CD14-positive monocyte (primary cell): ENCODE measurements around the gene POLRMT. TPM values are rescaled to one million over a fixed set of nuclear protein-coding genes. Genes with fewer than 3 reads are reported as not detected.
A peak's percentile ranks its signal among the peaks of the same experiment; 100 is the strongest.

Experiments
- DNase-seq, 3 donors: peaks; one replicate each; pipeline ENCODE4 v3.0.0-alpha.2; 2011 to 2022
- H2AFZ ChIP-seq: 2 replicates; pipeline ENCODE4 v1.6.0; 2012; ENCODE audit warnings: mild to moderate bottlenecking, low read depth, low read length, inconsistent platforms; ENCODE audit not compliant: insufficient read depth, poor library complexity, severe bottlenecking
- H3K27ac ChIP-seq, 2 donors: 1 replicate in 1 of 2; 2 replicates in 1 of 2; pipeline ENCODE4 v1.5.1; 2012 to 2013; ENCODE audit warnings: low read length in 2 of 2, control low read depth in 1 of 2, inconsistent platforms in 1 of 2, low read depth in 1 of 2, mild to moderate bottlenecking in 1 of 2
- H3K27me3 ChIP-seq, 2 donors: one replicate each; pipeline versions ENCODE4 v1.6.0 to v1.6.1; 2011 to 2013; ENCODE audit warnings: low read length in 2 of 2; ENCODE audit not compliant: control insufficient read depth in 2 of 2, insufficient read depth in 2 of 2
- H3K36me3 ChIP-seq, 2 donors: replicated peaks in 1 of 2; 1 replicate in 1 of 2; 2 replicates in 1 of 2; pipeline versions ENCODE4 v1.5.1 to v1.6.1; 2012 to 2013; ENCODE audit warnings: low read length in 2 of 2, control low read depth in 1 of 2, inconsistent platforms in 1 of 2, mild to moderate bottlenecking in 1 of 2; ENCODE audit not compliant: insufficient read depth in 2 of 2, control insufficient read depth in 1 of 2
- H3K4me1 ChIP-seq, 2 donors: 1 replicate in 1 of 2; 2 replicates in 1 of 2; pipeline versions ENCODE4 v1.5.1 to v1.6.1; 2012 to 2013; ENCODE audit warnings: low read length in 2 of 2, control low read depth in 1 of 2, inconsistent platforms in 1 of 2, mild to moderate bottlenecking in 1 of 2, moderate library complexity in 1 of 2; ENCODE audit not compliant: insufficient read depth in 2 of 2, control insufficient read depth in 1 of 2
- H3K4me2 ChIP-seq: replicated peaks from 2 replicates; pipeline ENCODE3; 2012; ENCODE audit warnings: low read length, moderate library complexity, mild to moderate bottlenecking; ENCODE audit not compliant: poor library complexity, severe bottlenecking; ENCODE audit errors: extremely low read depth
- H3K4me3 ChIP-seq, 3 experiments: fragments of 200-600 bp in 1 of 3; sonication (generic) in 1 of 3; replicated peaks in 1 of 3; 1 replicate in 2 of 3; 2 replicates in 1 of 3; pipeline ENCODE4 v1.5.1; 2011 to 2013; ENCODE audit warnings: low read length in 3 of 3, mild to moderate bottlenecking in 3 of 3, control low read depth in 2 of 3, low read depth in 2 of 3, inconsistent platforms in 1 of 3, moderate library complexity in 1 of 3
- H3K79me2 ChIP-seq: 2 replicates; pipeline ENCODE4 v1.6.0; 2012; ENCODE audit warnings: mild to moderate bottlenecking, control low read depth, inconsistent platforms, low read length, moderate library complexity; ENCODE audit not compliant: insufficient read depth
- H3K9ac ChIP-seq: 2 replicates; pipeline ENCODE4 v1.6.0; 2017; ENCODE audit warnings: low read length, mild to moderate bottlenecking; ENCODE audit not compliant: insufficient read depth, poor library complexity, severe bottlenecking
- H3K9me3 ChIP-seq, 2 donors: replicated peaks in 1 of 2; 1 replicate in 1 of 2; 2 replicates in 1 of 2; pipeline versions ENCODE4 v1.5.1 to v1.6.1; 2012 to 2013; ENCODE audit warnings: low read length in 2 of 2, control low read depth in 1 of 2; ENCODE audit not compliant: control insufficient read depth in 1 of 2, insufficient read depth in 1 of 2
- H4K20me1 ChIP-seq: 2 replicates; pipeline ENCODE4 v1.6.0; 2012; ENCODE audit warnings: mild to moderate bottlenecking, low read length, control low read depth, moderate library complexity; ENCODE audit not compliant: insufficient read depth
- H3K27ac Mint-ChIP-seq, 7 donors: one replicate each; pipeline ENCODE4 v1.8.0; 2020; ENCODE audit warnings: mild to moderate bottlenecking in 7 of 7, mixed read lengths in 7 of 7, moderate library complexity in 6 of 7, inconsistent platforms in 2 of 7
- H3K27me3 Mint-ChIP-seq, 3 donors: one replicate each; pipeline ENCODE4 v1.8.0; 2021 to 2022; ENCODE audit warnings: low read depth in 3 of 3, mild to moderate bottlenecking in 3 of 3, mixed read lengths in 3 of 3, moderate library complexity in 3 of 3, inconsistent platforms in 1 of 3
- H3K36me3 Mint-ChIP-seq, 2 donors: one replicate each; pipeline ENCODE4 v1.8.0; 2020; ENCODE audit warnings: mixed read lengths in 2 of 2, inconsistent platforms in 1 of 2, mild to moderate bottlenecking in 1 of 2
- H3K4me1 Mint-ChIP-seq: one replicate; pipeline ENCODE4 v1.8.0; 2020; ENCODE audit warnings: mild to moderate bottlenecking, mixed read lengths
- H3K4me3 Mint-ChIP-seq, 2 donors: one replicate each; pipeline ENCODE4 v1.8.0; 2020; ENCODE audit warnings: mild to moderate bottlenecking in 2 of 2, mixed read lengths in 2 of 2, moderate library complexity in 1 of 2
- H3K9me3 Mint-ChIP-seq, 7 donors: one replicate each; pipeline ENCODE4 v1.8.0; 2020 to 2022; ENCODE audit warnings: mixed read lengths in 7 of 7, mild to moderate bottlenecking in 6 of 7, moderate library complexity in 6 of 7, inconsistent platforms in 2 of 7
- WGBS: methylation state at CpG from one replicate; pipeline ENCODE4 v1.1.5; 2013; ENCODE audit warnings: missing lambda C conversion rate; ENCODE audit not compliant: insufficient coverage; 5-methylcytosine and 5-hydroxymethylcytosine counted together
- intact Hi-C, 2 donors: fragments of 100-400 bp; cut with micrococcal nuclease; formaldehyde crosslinking; loops; one replicate each; pipeline versions ENCODE4 v1.15.0 to v1.15.1; 2023
- polyA plus RNA-seq, 3 donors: library from polyadenylated mRNA; depleted of rRNA in 1 of 3; unstranded in 2 of 3; stranded (reverse) in 1 of 3; fragments of 300-500 nt in 2 of 3; fragments of >200 nt in 1 of 3; fragmentation: Illumina TruSeq in 2 of 3; gene quantifications; 1 replicate in 2 of 3; 2 replicates in 1 of 3; pipeline ENCODE4 v1.2.3, GENCODE V29; 2012 to 2021
- TF ChIP-seq, protein P1 (sequence below): fragments of 200-600 bp; IDR thresholded peaks from one replicate; pipeline ENCODE4 v1.8.0; 2022; ENCODE audit warnings: antibody characterized with exemption, mild to moderate bottlenecking

Gene POLRMT
- polyA plus RNA-seq, 3 donors = 16.2 to 40.5 (median 17.6) TPM

DNA sequence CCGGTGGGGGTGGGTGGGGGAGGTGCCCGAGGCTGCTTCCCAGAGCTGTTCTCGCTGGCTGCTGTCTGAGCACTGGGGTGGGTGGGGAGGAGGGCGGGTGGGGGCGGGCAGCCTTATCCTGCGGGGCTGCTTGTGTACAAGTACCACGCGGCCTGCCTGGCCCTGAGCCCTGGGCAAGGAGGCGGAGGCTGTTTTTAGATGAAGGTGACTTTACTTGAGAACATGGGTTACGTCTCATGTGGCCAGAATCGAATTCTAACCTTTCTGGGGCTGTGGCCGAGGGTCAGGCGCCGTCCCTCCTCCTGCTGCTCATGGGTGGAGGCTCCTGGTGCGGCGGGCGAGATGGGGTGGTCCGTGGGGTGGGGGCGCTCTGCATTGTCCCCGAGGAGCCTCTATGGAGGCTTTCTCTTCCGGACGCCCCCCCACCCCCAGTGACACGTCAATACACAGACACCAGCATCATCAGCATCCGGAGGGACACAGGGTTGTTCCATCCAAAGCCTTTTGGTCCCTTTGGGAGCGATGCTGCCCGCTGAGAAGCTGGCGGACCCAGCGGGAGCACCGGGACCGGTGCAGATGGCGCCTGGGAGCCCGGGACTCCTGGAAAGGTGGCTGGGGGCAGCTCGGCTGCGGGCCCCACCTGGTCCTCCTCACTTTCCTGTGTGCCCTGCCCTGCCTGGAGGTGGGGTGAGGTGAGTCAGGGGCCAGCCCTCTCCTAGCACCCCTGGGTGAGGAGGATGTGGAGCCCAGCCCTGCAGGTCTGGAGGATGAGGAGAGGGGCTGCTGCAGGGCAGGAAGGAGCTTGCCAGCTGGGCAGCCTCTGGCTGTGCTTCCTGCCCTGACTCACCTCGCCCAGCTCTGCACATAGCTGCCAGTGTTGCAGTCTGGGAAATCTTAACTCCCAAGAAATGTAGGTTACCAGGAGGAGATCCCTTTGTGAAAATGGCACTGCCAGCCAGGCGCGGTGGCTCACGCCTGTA, 57.5 kb downstream of the POLRMT start:
- TF ChIP-seq, protein P1, sequence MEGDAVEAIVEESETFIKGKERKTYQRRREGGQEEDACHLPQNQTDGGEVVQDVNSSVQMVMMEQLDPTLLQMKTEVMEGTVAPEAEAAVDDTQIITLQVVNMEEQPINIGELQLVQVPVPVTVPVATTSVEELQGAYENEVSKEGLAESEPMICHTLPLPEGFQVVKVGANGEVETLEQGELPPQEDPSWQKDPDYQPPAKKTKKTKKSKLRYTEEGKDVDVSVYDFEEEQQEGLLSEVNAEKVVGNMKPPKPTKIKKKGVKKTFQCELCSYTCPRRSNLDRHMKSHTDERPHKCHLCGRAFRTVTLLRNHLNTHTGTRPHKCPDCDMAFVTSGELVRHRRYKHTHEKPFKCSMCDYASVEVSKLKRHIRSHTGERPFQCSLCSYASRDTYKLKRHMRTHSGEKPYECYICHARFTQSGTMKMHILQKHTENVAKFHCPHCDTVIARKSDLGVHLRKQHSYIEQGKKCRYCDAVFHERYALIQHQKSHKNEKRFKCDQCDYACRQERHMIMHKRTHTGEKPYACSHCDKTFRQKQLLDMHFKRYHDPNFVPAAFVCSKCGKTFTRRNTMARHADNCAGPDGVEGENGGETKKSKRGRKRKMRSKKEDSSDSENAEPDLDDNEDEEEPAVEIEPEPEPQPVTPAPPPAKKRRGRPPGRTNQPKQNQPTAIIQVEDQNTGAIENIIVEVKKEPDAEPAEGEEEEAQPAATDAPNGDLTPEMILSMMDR = no peak
- 93% methylated on average over 22 of the region's 38 CpGs for WGBS
- peaks cover 11 to 36% of the 10 kb centered on the region in 2 donors for H3K36me3 Mint-ChIP-seq
- Histone ChIP-seq H3K36me3 (peaks cover 20 to 24% of the 10 kb centered on the region in 2 donors), H3K4me2 (no peak overlapping the region), H3K9me3 (no peaks in the 10 kb centered on the region), H3K4me1 (peaks cover 28 to 39% of the 10 kb centered on the region in 2 donors), H3K79me2 (peaks cover 78% of the 10 kb centered on the region), H4K20me1 (peaks cover 81% of the 10 kb centered on the region), H3K27ac (no peak overlapping the region), H3K4me3 (no peak overlapping the region), H2AFZ (no peak overlapping the region), H3K9ac (no peak overlapping the region), H3K27me3 (no peaks in the 10 kb centered on the region)
- H3K9me3 Mint-ChIP-seq = no peaks in the 10 kb centered on the region
- H3K4me3 Mint-ChIP-seq = no peak overlapping the region
- H3K27me3 Mint-ChIP-seq = no peaks in the 10 kb centered on the region
- intact Hi-C loops = no loop called here
- DNase-seq = no peak
- peaks cover 37% of the 10 kb centered on the region for H3K4me1 Mint-ChIP-seq
- peak overlapping the region in 1 of 7 donors; percentile 18 for H3K27ac Mint-ChIP-seq

GRCh38 chr19:574658-575526, 58.4 kb downstream of the POLRMT start:
- no peak overlapping the region for H2AFZ ChIP-seq
- 89% methylated on average over 31 of the region's 32 CpGs for WGBS
- Mint-ChIP-seq H3K36me3 (peaks cover 5 to 29% of the 10 kb centered on the region in 2 donors), H3K27me3 (peaks cover 0 to 2% (median 0%) of the 10 kb centered on the region in 3 donors), H3K4me1 (peaks cover 43% of the 10 kb centered on the region), H3K27ac (peak overlapping the region in 1 of 7 donors; percentile 54), H3K9me3 (peaks cover 0 to under 1% (median 0%) of the 10 kb centered on the region in 7 donors), H3K4me3 (peak overlapping the region in 1 of 2 donors; percentile 7)
- H3K36me3 ChIP-seq = peaks cover 11 to 17% of the 10 kb centered on the region in 2 donors
- TF ChIP-seq, protein P1 = no peak
- peaks cover 73% of the 10 kb centered on the region for H4K20me1 ChIP-seq
- H3K4me1 ChIP-seq = peaks cover 34 to 43% of the 10 kb centered on the region in 2 donors
- no peaks in the 10 kb centered on the region for H3K9me3 ChIP-seq
- no peaks in the 10 kb centered on the region for H3K27me3 ChIP-seq
- no peak overlapping the region for H3K9ac ChIP-seq
- peak overlapping the region in 1 of 2 donors; percentile 20 for H3K27ac ChIP-seq
- H3K4me3 ChIP-seq = no peak overlapping the region
- DNase-seq = no peak
- H3K4me2 ChIP-seq = no peak overlapping the region
- intact Hi-C loops = loop anchor here (5.0 kb wide), 3 partner anchors 43 to 87 kb away; partner anchors contain the start of genes CDC34 (in 1 of the 2), FGF22 (in 1 of the 2) and RNF126 (in 1 of the 2)
- peaks cover 75% of the 10 kb centered on the region for H3K79me2 ChIP-seq
